ENCODE results near the gene RCAN1. TPM values are rescaled to one million over a fixed set of nuclear protein-coding genes. Genes with fewer than 3 reads are reported as not detected.

The RCAN1 gene
- total and polyA plus RNA-seq, 4 donors: 12.2 to 32.8 (median 29.8) TPM

- Histone ChIP-seq H3K27ac (ENCODE audit: low read depth in 1 of 2, low read length in 1 of 2) (peak overlapping the region in 1 of 2 donors; percentile 77), H3K27me3 (ENCODE audit: control insufficient read depth in 3 of 3, insufficient read depth in 3 of 3, low read length in 2 of 3) (no peaks in the 10 kb centered on the region), H3K4me3 (no peak overlapping the region), H3K36me3 (ENCODE audit: control insufficient read depth in 4 of 4, insufficient read depth in 4 of 4, low read length in 4 of 4) (peaks cover 0 to 3% (median 0%) of the 10 kb centered on the region in 4 donors), H3K9me3 (ENCODE audit: control insufficient read depth in 4 of 4, insufficient read depth in 3 of 4, low read length in 3 of 4) (no peaks in the 10 kb centered on the region), H3K4me1 (ENCODE audit: control insufficient read depth in 5 of 5, insufficient read depth in 5 of 5, low read length in 5 of 5) (peaks cover 3 to 31% (median 10%) of the 10 kb centered on the region in 5 donors), H3K9ac (ENCODE audit: insufficient read depth in 1 of 2, low read length in 2 of 2) (no peak overlapping the region)
- DNase-seq (peak in 2 of 3 donors; percentile 25 to 46), ATAC-seq (ENCODE audit: insufficient read depth, low FRiP score) (no peak)
- WGBS, 2 donors: 65 to 80% methylated on average over 12 of the region's 12 CpGs
- no peak for TF ChIP-seq CTCF (IDR thresholded peaks at IDR 0.05; ENCODE audit: control extremely low read depth, extremely low read depth)
Measured at GRCh38 chr21:34593954-34594531, 20.9 kb downstream of the RCAN1 start.

DNA sequence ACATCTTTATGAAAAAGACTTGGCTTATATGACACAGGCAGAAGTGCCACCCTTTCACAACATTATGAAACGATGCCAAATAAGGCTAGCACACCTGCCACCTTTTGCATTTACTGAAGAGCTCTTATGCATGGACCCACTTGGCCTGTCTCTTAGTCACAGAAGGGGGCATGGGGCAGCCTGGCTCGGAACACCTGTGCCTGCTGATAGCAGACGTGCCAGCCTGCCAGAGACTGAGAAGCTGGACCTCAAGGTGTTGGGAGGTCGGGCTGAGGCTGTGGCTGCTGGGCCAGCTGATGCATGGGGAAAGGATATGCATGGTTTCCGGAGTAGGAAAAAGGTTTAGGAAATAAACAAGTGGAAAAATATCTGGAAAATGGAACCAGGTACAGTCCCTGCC, 21.5 kb downstream of the RCAN1 start:
- Histone ChIP-seq H3K9ac (ENCODE audit: insufficient read depth in 1 of 2, low read length in 2 of 2) (no peak overlapping the region), H3K9me3 (ENCODE audit: control insufficient read depth in 4 of 4, insufficient read depth in 3 of 4, low read length in 3 of 4) (no peaks in the 10 kb centered on the region), H3K36me3 (ENCODE audit: control insufficient read depth in 4 of 4, insufficient read depth in 4 of 4, low read length in 4 of 4) (peaks cover 0 to 3% (median 0%) of the 10 kb centered on the region in 4 donors), H3K27ac (ENCODE audit: low read depth in 1 of 2, low read length in 1 of 2) (peak overlapping the region; percentile 6 to 72), H3K4me1 (ENCODE audit: control insufficient read depth in 5 of 5, insufficient read depth in 5 of 5, low read length in 5 of 5) (peaks cover 3 to 31% (median 10%) of the 10 kb centered on the region in 5 donors), H3K27me3 (ENCODE audit: control insufficient read depth in 3 of 3, insufficient read depth in 3 of 3, low read length in 2 of 3) (no peaks in the 10 kb centered on the region), H3K4me3 (no peak overlapping the region)
- TF ChIP-seq CTCF (IDR thresholded peaks at IDR 0.05; ENCODE audit: control extremely low read depth, extremely low read depth): no peak
- DNase-seq (no peak), ATAC-seq (ENCODE audit: insufficient read depth, low FRiP score) (no peak)
- 45 to 69% methylated on average over 5 of the region's 5 CpGs for WGBS, 2 donors

- Histone ChIP-seq H3K27me3 (ENCODE audit: control insufficient read depth in 3 of 3, insufficient read depth in 3 of 3, low read length in 2 of 3) (no peaks in the 10 kb centered on the region), H3K4me1 (ENCODE audit: control insufficient read depth in 5 of 5, insufficient read depth in 5 of 5, low read length in 5 of 5) (peaks cover 3 to 31% (median 10%) of the 10 kb centered on the region in 5 donors), H3K9ac (ENCODE audit: insufficient read depth in 1 of 2, low read length in 2 of 2) (no peak overlapping the region), H3K36me3 (ENCODE audit: control insufficient read depth in 4 of 4, insufficient read depth in 4 of 4, low read length in 4 of 4) (peaks cover 0 to 3% (median 0%) of the 10 kb centered on the region in 4 donors), H3K9me3 (ENCODE audit: control insufficient read depth in 4 of 4, insufficient read depth in 3 of 4, low read length in 3 of 4) (no peaks in the 10 kb centered on the region), H3K27ac (ENCODE audit: low read depth in 1 of 2, low read length in 1 of 2) (peak overlapping the region; percentile 64 to 75), H3K4me3 (no peak overlapping the region)
- DNase-seq: peak in 1 of 3 donors; percentile 56
- TF ChIP-seq CTCF (IDR thresholded peaks at IDR 0.05; ENCODE audit: control extremely low read depth, extremely low read depth): no peak
- ATAC-seq (ENCODE audit: insufficient read depth, low FRiP score): no peak
- WGBS, 2 donors: 51 to 57% methylated on average over 17 of the region's 17 CpGs
Measured at GRCh38 chr21:34592120-34592955, 22.6 kb downstream of the RCAN1 start.

Data from lung (tissue), 12 donors.